ENCODE results near the gene TMPRSS4.

GRCh38 chr11:118109231-118109630, 32.4 kb downstream of the TMPRSS4 start:
- TF ChIP-seq CTCF (IDR thresholded peaks at IDR 0.05) (no peak), POLR2A (IDR thresholded peaks at IDR 0.05) (no peak)
